ENCODE measurements around the gene LNX1.

Gene LNX1

GRCh38 chr4:53599632-53600031 is 8.3 kb upstream of the LNX1 start:
- no peak for DNase-seq (ENCODE audit: low read depth in 1 of 2, low spot score in 1 of 2)

- DNase-seq (ENCODE audit: low read depth in 1 of 2, low spot score in 1 of 2) = no peak
Measured at GRCh38 chr4:53598901-53599300, 7.6 kb upstream of the LNX1 start.

GRCh38 chr4:53598483-53598882 is 7.2 kb upstream of the LNX1 start:
- no peak for DNase-seq (ENCODE audit: low read depth in 1 of 2, low spot score in 1 of 2)

GRCh38 chr4:53596901-53597300 is 5.6 kb upstream of the LNX1 start:
- no peak for DNase-seq (ENCODE audit: low read depth in 1 of 2, low spot score in 1 of 2)

- DNase-seq (ENCODE audit: low read depth in 1 of 2, low spot score in 1 of 2) = no peak
Measured at GRCh38 chr4:53595834-53596233, 4.5 kb upstream of the LNX1 start.

GRCh38 chr4:53595204-53595603 is 3.9 kb upstream of the LNX1 start:
- no peak for DNase-seq (ENCODE audit: low read depth in 1 of 2, low spot score in 1 of 2)

- DNase-seq (ENCODE audit: low read depth in 1 of 2, low spot score in 1 of 2) = no peak
Measured at GRCh38 chr4:53593765-53594164, 2.5 kb upstream of the LNX1 start.

GRCh38 chr4:53592686-53593501 is 1.6 kb upstream of the LNX1 start:
- no peak for DNase-seq (ENCODE audit: low read depth in 1 of 2, low spot score in 1 of 2)

- DNase-seq (ENCODE audit: low read depth in 1 of 2, low spot score in 1 of 2) = no peak
Measured at GRCh38 chr4:53592122-53592521, 836 bp upstream of the LNX1 start.

GRCh38 chr4:53590187-53590586 is 1.1 kb downstream of the LNX1 start:
- DNase-seq (ENCODE audit: low read depth in 1 of 2, low spot score in 1 of 2) = no peak

GRCh38 chr4:53589511-53589910 is 1.8 kb downstream of the LNX1 start:
- no peak for DNase-seq (ENCODE audit: low read depth in 1 of 2, low spot score in 1 of 2)

GRCh38 chr4:53587135-53587534 is 4.2 kb downstream of the LNX1 start:
- no peak for DNase-seq (ENCODE audit: low read depth in 1 of 2, low spot score in 1 of 2)

- no peak for DNase-seq (ENCODE audit: low read depth in 1 of 2, low spot score in 1 of 2)
Measured at GRCh38 chr4:53586121-53586816, 5.0 kb downstream of the LNX1 start.

- no peak for DNase-seq (ENCODE audit: low read depth in 1 of 2, low spot score in 1 of 2)
Measured at GRCh38 chr4:53584658-53585057, 6.6 kb downstream of the LNX1 start.

GRCh38 chr4:53583513-53583912 is 7.8 kb downstream of the LNX1 start:
- no peak for DNase-seq (ENCODE audit: low read depth in 1 of 2, low spot score in 1 of 2)

GRCh38 chr4:53582194-53582593 is 9.1 kb downstream of the LNX1 start:
- DNase-seq (ENCODE audit: low read depth in 1 of 2, low spot score in 1 of 2) = no peak

- no peak for DNase-seq (ENCODE audit: low read depth in 1 of 2, low spot score in 1 of 2)
Measured at GRCh38 chr4:53580274-53580673, 11.0 kb downstream of the LNX1 start.

- no peak for DNase-seq (ENCODE audit: low read depth in 1 of 2, low spot score in 1 of 2)
Measured at GRCh38 chr4:53579826-53580225, 11.5 kb downstream of the LNX1 start.

- no peak for DNase-seq (ENCODE audit: low read depth in 1 of 2, low spot score in 1 of 2)
Measured at GRCh38 chr4:53576676-53577372, 14.5 kb downstream of the LNX1 start.

GRCh38 chr4:53576071-53576617 is 15.1 kb downstream of the LNX1 start:
- DNase-seq (ENCODE audit: low read depth in 1 of 2, low spot score in 1 of 2) = no peak

GRCh38 chr4:53575552-53575951 is 15.7 kb downstream of the LNX1 start:
- DNase-seq (ENCODE audit: low read depth in 1 of 2, low spot score in 1 of 2) = no peak

- DNase-seq (ENCODE audit: low read depth in 1 of 2, low spot score in 1 of 2) = no peak
Measured at GRCh38 chr4:53574528-53574927, 16.8 kb downstream of the LNX1 start.
